ENCODE measurements around the gene KAZN. TPM values are rescaled to one million over a fixed set of nuclear protein-coding genes. Genes with fewer than 3 reads are reported as not detected.

Gene KAZN
- total RNA-seq, 2 donors from 2014 or later, result 3.4 to 12.2 TPM

DNA sequence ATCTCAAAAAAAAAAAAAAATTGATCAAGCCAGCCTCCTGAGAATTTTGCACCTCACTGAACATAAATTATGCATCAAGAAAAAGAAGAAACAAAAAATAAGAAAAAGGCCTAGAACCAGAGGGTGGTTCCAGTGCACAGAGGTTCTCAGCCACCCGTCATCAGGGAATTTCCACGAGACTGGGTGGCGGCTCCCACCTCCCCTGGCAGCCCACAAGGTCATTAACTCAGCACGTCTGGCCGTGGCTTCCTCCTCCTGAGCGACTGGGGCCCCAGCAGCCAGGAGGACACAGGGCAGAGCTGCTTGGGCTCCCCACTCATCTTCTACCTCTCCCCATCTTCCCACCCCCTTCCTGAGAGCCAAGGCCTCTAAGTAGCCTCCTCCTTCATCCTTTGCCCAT, 539.3 kb downstream of the KAZN start:
- ATAC-seq (peak; percentile 12), DNase-seq (peak; percentile 61 to 76 (median 74))
- Histone ChIP-seq H3K4me3 (no peak overlapping the region), H3K36me3 (replicated peaks in 1 of 2; ENCODE audit: insufficient read depth in 1 of 2, low read depth in 2 of 2) (no peaks in the 10 kb centered on the region), H3K4me1 (peaks cover 74% of the 10 kb centered on the region), H3K9me3 (no peaks in the 10 kb centered on the region), H3K27me3 (no peaks in the 10 kb centered on the region), H3K27ac (peak overlapping the region; percentile 50 to 88 (median 84))
- peak in 2 of 3 donors; percentile 37 for TF ChIP-seq POLR2A (IDR thresholded peaks at IDR 0.05)
- TF ChIP-seq, protein P1, sequence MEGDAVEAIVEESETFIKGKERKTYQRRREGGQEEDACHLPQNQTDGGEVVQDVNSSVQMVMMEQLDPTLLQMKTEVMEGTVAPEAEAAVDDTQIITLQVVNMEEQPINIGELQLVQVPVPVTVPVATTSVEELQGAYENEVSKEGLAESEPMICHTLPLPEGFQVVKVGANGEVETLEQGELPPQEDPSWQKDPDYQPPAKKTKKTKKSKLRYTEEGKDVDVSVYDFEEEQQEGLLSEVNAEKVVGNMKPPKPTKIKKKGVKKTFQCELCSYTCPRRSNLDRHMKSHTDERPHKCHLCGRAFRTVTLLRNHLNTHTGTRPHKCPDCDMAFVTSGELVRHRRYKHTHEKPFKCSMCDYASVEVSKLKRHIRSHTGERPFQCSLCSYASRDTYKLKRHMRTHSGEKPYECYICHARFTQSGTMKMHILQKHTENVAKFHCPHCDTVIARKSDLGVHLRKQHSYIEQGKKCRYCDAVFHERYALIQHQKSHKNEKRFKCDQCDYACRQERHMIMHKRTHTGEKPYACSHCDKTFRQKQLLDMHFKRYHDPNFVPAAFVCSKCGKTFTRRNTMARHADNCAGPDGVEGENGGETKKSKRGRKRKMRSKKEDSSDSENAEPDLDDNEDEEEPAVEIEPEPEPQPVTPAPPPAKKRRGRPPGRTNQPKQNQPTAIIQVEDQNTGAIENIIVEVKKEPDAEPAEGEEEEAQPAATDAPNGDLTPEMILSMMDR (IDR thresholded peaks at IDR 0.05), result no peak
- intact Hi-C loops (cut with DNase I), result no loop called here
- 13 to 24% methylated on average over 6 of the region's 6 CpGs for WGBS, 2 donors

DNA sequence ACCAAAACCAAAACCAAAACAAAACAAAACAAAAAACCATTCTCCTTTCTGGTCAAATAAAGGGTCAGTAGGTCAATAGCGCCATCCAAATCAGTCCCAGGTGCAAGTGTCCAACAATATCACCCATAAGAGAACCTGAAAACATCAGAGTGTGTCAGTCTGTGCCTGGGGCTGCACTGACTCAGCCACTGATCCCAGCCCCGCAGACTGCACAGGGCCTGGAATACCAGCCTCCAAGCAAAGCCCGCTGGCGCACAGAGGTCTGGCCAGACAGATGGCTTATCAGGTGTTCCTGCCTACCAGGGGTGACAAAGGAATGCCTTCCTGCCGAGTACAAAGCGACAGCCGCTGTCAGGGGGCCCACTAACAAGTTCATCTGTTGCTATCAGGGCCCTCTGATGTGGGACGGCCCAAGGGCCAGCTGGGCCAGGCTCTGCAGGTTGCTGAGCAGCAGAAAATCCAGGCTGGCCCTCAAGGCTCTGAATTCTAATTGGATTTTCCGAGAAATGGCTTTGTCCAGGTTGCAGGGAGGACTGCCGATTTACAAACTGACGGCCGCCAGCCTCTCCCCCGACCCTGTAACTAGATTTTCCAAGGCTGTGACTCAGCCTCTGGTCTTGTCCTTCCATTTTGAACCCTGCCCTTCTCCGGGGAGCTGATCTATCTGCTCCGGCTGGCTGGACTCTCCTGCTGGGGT, 541.3 kb downstream of the KAZN start:
- H3K4me3 ChIP-seq, result no peak overlapping the region
- no peaks in the 10 kb centered on the region for H3K27me3 ChIP-seq
- 24 to 28% methylated on average over 3 to 15 of the region's 15 CpGs for WGBS, 2 donors
- TF ChIP-seq, protein P1 (IDR thresholded peaks at IDR 0.05), result no peak
- TF ChIP-seq POLR2A (IDR thresholded peaks at IDR 0.05), result peak in 2 of 3 donors; percentile 52 to 57
- H3K9me3 ChIP-seq, result no peaks in the 10 kb centered on the region
- H3K4me1 ChIP-seq, result peaks cover 67% of the 10 kb centered on the region
- intact Hi-C loops (cut with DNase I), result no loop called here
- peak overlapping the region; percentile 82 to 88 (median 84) for H3K27ac ChIP-seq
- ATAC-seq, result peak; percentile 53
- H3K36me3 ChIP-seq (replicated peaks in 1 of 2; ENCODE audit: insufficient read depth in 1 of 2, low read depth in 2 of 2), result no peaks in the 10 kb centered on the region
- DNase-seq, result peak; percentile 75 to 85 (median 85)

DNA sequence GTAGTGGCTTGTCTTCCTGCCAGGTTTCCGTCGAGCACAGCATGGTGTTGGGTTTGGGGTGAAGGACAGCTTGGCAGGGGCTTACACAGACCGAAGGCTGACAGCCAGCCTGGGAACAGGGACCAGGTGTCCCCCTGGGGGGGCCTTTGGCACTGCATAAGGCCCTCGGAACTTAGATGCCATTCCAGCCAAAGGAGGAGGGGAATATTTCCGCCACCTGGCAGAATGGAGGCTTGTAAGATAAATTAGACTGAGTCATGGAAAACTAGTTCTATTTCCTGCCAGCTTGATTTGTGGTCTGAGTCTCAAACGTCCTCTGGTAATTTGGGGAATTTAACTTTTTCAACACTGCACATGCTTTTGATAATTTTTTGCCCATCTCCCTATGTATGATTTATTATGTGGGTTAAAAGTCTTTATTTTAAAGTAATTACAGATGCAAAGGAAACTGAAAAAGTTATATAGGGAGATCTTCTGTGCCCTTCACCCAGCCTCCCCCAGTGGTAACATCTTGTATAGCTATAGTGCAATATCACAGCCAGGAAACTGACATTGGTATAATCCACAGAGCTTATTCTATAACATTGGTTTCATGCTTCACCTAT, 543.6 kb downstream of the KAZN start:
- Histone ChIP-seq H3K27me3 (no peaks in the 10 kb centered on the region), H3K27ac (peak overlapping the region; percentile 82 to 88 (median 84)), H3K9me3 (no peaks in the 10 kb centered on the region), H3K36me3 (replicated peaks in 1 of 2; ENCODE audit: insufficient read depth in 1 of 2, low read depth in 2 of 2) (no peaks in the 10 kb centered on the region), H3K4me3 (no peak overlapping the region), H3K4me1 (peaks cover 84% of the 10 kb centered on the region)
- TF ChIP-seq, protein P1 (IDR thresholded peaks at IDR 0.05), result peak in 6 of 7 experiments; percentile 13 to 60 (median 40)
- no peak for TF ChIP-seq POLR2A (IDR thresholded peaks at IDR 0.05)
- intact Hi-C loops (cut with DNase I), result no loop called here
- 1 to 12% methylated on average over 4 to 6 of the region's 6 CpGs for WGBS, 2 donors
- DNase-seq (peak; percentile 96 to 99 (median 99)), ATAC-seq (peak; percentile 92)

DNA sequence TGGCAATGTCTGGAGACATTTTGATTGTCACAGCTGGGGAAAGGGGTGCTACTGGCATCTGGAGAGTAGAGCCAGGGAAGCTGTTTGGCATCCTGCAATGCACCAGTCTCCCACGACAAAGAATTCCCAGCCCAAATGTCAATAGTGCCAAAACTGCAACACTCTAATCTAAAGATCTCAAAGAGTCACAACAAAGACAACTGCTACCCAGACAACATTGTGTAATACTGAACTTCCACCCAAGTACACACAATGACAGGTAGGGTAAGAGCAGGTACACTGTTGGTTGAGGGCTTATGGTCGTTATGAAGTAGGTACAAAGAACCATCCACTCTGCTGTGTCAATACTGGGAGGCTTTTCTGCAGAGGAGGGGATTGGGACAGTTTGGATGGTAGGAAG, 546.8 kb downstream of the KAZN start:
- Histone ChIP-seq H3K4me1 (peaks cover 84% of the 10 kb centered on the region), H3K27ac (peak overlapping the region; percentile 64 to 83 (median 74))
- intact Hi-C loops (cut with DNase I), result no loop called here

More for the DNA sequence above, 546.8 kb downstream of the KAZN start:
- Histone ChIP-seq H3K27me3 (no peaks in the 10 kb centered on the region), H3K36me3 (replicated peaks in 1 of 2; ENCODE audit: insufficient read depth in 1 of 2, low read depth in 2 of 2) (no peaks in the 10 kb centered on the region), H3K9me3 (no peaks in the 10 kb centered on the region), H3K4me3 (no peak overlapping the region)
- 13 to 21% methylated on average over 2 of the region's 2 CpGs for WGBS, 2 donors
- no peak for TF ChIP-seq POLR2A (IDR thresholded peaks at IDR 0.05)
- TF ChIP-seq, protein P1 (IDR thresholded peaks at IDR 0.05), result no peak
- ATAC-seq (peak; percentile 23), DNase-seq (no peak)

Data from body of pancreas (tissue), 4 donors.